ENCODE measurements around the gene ORC2.

Gene ORC2

GRCh38 chr2:200864176-200865034 lies 99.1 kb downstream of the ORC2 start, which contains the start of gene CLK1:
Gene CLK1 (minus strand): TSS chr2:200864658. CDS start chr2:200861862, 2,796 bp downstream.
- H3K4me3 ChIP-seq = peak within 1 kb of the TSS; percentile 67 to 100 (median 82)
- H3K27ac ChIP-seq = peak within 1 kb of the TSS; percentile 96 to 100 (median 100)

- Histone ChIP-seq H3K27ac (peak overlapping the region; percentile 96 to 100 (median 100)), H3K4me3 (peak overlapping the region; percentile 67 to 100 (median 82))
These were observed 99.7 kb downstream of the ORC2 start for GRCh38 chr2:200863782-200864175.

- peak overlapping the region; percentile 2 to 100 (median 100) for H3K27ac ChIP-seq
These were observed 100.9 kb downstream of the ORC2 start for GRCh38 chr2:200862532-200863000.

GRCh38 chr2:200861617-200862155 lies 101.8 kb downstream of the ORC2 start:
- Histone ChIP-seq H3K27ac (peak overlapping the region in 12 of 21 experiments; percentile 2 to 100 (median 100)), H3K4me3 (peak overlapping the region; percentile 67 to 100 (median 82))

More at GRCh38 chr2:200862532-200863000, 100.9 kb downstream of the ORC2 start:
- H3K4me3 ChIP-seq = peak overlapping the region; percentile 67 to 100 (median 82)

GRCh38 chr2:200860092-200860795 lies 103.2 kb downstream of the ORC2 start:
- Histone ChIP-seq H3K27ac (peak overlapping the region in 2 of 21 experiments; percentile 21 to 49), H3K4me3 (peak overlapping the region in 3 of 7 experiments; percentile 67 to 82 (median 79))

All from skin epidermis (tissue), 12 donors.